ENCODE results near the gene CSF3R.
A peak's percentile ranks its signal among the peaks of the same experiment; 100 is the strongest.
"Not testable (repeated sequence)": the region's sequence is repeated elsewhere in the genome, so short reads cannot be mapped to it uniquely, and the experiment has no call there.

The CSF3R gene

DNA sequence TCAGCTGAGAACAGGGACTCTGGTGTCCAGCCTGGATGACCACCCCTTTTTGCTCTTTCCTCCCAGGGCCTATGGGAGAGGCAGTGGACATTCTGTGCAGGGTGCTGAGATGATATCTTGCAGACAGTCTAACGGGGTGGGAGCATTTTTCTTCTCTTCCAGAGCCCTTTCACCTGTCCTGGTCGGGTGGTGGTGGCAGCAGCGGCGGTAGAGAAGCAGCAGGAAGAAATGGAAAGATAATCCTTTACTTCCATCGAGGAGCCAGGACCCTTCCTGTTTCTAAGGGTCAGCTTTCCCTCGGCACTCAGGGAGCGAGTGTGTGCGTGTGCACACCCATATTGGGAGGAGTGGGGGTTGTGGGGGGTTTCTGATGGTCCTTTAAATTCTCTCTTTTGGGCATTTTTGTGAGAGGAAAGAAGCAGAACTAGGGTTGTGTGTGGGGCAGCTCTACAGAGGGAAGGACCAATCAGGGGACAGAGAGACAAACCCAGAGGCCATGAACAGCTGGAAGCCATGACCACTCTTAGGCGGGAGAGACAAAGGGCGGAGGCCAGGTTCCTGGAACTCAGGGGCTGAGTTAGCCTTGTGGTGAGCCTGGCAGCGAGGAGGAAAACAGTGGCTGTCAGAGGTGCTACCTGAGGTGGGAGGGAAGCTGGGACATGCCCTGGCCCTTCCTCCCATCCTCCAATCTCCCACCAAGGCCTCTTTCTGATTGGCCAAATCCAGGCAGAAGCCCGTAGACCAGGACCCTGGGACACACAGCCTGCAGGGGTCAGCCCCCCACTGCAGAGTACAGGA is 31.2 kb upstream of the CSF3R start:
- DNase-seq (ENCODE audit: low read depth) = no peak

DNA sequence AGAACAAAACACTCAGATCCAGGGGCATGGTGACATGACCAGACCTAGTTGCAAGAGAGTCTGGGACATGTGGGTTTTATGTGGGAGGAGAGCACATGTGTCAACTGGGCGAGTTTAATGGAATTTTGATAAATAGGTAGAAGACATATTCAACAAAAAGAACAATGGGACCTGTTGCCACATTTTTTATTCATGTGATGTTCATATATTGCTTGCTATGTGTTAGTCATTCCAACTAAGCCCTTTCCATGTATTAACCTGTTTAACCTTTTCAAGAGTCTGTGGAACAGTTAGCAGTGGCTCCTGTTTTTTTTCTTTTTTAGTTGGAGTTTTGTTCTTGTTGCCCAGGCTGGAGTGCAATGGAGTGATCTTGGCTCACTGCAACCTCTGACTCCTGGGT is 30.1 kb upstream of the CSF3R start:
- no peak for DNase-seq (ENCODE audit: low read depth)

DNA sequence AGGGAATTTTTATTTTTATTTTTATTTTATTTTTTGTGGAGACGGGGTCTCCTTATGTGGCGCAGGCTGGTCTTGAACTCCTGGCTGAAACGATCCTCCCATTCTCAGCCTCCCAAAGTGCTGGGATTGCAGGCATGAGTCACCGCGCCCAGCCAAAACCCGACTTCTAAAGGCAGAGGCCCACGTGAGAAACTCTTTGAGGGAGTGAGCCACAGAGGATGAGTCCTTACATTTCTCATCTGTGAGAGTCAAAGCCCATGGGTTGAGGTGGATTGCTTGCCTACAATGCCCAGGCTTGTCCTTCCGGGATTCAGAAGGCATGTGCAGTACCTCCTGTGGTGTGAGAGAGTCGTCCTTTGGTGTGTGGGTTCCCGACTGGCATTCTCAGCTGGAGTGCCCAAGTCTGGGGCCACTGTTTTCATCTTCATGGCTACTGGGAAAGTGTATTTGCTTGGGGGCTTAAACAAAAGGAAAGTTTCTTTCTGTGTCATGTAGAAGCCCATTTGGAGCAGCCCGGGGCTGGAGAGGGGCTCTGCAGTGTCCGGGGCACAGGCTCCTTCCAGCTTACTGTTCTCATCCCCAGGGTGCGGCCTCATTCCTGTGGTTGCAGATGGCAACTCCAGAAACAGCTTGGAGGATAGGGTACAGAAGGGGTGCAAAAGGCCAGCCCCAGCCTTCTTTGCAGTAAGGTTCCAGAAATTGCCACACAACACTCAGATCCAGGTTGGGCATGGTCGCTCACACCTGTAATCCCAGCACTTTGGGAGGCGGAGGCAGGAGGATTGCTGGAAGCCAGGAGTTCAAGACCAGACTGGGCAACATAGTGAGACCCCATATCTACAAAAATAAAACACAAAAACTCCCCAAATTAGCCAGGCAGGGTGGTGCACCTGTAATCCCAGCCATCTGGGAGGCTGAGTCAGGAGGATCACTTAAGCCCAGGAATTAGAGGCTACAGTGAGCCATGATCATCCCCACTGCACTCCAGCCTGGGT is 29.4 kb upstream of the CSF3R start:
- DNase-seq (ENCODE audit: low read depth) = peak; percentile 15

DNA sequence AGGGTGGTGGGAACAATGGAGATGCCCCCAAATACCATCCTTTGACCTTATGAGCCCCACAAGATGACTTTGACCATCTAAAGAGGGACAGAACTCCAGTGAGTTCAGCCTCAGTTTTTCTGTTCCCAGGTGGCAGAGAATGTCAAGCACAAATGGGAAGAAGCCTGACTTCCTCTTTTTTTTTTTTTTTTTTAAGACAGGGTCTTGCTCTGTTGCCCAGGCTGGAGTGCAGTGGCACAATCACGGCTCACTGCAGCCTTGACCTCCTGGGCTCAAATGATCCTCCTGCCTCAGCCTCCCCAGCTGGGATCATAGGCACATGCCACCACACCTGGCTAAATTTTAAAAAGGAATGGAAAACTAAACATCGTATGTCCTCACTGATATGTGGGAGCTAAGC is 28.5 kb upstream of the CSF3R start:
- not testable (repeated sequence) for DNase-seq (ENCODE audit: low read depth)

DNA sequence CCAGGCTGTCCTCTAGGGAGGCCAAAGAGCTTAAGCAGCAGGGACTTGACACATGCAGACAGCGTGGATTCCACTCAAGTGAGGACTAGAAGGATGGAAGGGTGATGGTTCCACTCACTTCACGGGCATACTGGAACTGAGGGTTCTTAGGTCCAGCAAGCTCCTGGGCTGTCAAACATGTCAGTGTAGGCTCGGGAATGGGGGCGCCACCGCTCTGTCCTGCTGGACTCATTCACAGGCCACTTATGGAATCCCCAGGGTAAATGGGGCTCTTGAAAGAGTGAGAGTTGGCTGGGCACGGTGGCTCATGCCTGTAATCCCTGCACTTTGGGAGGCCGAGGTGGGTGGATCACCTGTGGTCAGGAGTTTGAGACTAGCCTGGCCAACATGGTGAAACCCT is 27.7 kb upstream of the CSF3R start:
- no peak for DNase-seq (ENCODE audit: low read depth)

DNA sequence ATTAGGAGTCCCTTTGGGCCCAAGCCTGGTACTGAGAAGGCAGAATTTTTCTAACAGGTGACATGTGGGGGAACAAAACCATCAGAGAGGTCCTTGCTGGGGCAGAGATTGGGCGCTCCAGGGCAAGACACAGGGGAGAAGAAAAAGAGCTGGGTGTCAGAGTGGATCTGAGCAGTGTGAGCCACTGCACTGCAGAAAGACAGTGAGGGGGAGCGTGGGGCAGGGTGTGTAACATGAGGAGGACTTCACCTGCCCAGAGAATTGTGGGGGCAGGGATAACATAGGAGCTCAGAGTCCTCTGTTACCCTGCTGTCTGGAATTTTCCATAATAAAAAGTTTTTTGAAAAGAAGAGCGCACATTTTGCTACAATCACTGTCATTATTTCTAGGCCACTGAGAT is 25.5 kb upstream of the CSF3R start:
- no peak for DNase-seq (ENCODE audit: low read depth)

DNA sequence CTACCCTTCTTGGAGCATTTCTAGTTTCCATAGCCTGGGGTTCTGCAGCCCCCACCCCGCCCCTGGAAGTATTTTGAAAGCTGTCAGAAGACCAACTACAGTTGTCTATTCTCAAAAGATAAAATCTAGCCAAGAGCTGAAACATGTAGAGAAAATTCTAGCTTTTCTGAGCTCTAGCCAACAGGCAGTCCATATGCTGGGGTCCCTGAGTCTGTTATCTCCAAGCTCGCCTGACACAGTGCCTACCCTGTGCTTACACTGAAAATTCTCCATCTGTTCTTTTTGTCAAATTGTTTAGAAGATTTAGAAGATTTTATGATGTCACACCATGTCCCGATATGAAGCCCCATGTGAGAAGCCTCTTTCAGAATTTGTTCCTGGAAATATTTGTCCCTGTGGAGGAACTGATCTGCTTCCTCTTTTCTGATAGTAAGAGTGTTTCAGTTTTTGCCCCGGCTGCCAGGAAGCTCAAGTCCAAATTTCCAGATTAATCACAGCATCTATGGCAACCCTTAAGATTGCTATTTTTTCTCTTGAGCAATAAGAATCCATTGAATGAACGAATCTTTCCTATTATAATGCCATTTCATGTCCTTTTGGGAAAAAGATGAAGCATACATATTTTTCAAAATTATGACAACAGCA is 23.7 kb upstream of the CSF3R start:
- DNase-seq (ENCODE audit: low read depth) = no peak

DNA sequence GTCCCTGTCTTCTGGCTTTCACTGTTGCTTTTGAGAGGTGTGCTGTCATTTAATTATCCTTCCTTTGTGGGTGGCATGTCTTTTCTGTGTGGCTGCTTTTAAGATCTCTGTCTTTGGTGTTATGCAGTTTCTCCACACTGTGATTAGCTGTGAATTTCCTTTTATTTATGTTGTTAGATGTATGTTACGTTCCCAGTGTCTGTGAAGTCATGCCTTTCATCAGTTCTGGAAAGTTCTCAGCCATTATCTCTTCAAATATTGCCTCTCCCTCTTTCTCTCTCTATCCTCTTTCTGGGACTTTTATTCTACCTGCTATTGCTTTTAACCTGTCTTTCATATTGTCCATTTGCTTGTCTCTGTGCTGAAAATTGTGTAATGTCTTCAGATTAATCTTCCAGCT is 21.0 kb upstream of the CSF3R start:
- no peak for DNase-seq (ENCODE audit: low read depth)

DNA sequence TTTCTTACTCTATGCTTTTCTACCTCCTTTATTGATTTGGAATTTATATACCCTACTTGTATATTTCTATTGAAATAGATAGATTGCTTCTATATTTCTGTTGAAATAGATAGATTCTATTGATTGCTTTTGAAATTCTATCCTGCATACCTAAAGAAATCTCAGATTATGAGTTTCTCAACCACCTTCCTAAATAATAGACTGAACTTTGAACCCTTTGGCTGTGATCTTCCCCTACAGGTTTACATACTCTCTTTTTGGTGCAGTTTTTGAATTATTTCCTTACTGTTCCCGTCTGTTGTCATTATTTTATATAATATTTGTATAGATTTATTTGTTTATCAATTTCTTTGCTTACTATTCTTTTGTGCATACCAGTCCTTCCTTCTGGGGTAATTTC is 20.4 kb upstream of the CSF3R start:
- DNase-seq (ENCODE audit: low read depth) = no peak

DNA sequence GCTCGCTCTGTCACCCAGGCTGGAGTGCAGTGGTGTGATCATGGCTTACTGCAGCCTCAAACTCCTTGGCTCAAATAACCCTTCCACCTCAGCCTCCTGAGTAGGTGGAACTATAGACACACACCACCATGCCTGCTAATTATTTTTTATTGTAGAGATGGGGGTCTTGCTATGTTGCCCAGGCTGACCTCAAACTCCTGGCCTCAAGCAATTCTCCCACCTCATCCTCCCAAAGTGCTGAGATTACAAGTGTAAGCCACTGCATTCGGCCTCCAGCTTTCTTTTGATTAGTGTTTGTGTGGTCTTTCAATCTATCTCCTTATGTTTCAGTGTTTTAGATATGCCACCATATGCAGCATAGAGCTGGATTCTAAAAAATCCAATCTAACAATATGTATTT is 19.9 kb upstream of the CSF3R start:
- no peak for DNase-seq (ENCODE audit: low read depth)

DNA sequence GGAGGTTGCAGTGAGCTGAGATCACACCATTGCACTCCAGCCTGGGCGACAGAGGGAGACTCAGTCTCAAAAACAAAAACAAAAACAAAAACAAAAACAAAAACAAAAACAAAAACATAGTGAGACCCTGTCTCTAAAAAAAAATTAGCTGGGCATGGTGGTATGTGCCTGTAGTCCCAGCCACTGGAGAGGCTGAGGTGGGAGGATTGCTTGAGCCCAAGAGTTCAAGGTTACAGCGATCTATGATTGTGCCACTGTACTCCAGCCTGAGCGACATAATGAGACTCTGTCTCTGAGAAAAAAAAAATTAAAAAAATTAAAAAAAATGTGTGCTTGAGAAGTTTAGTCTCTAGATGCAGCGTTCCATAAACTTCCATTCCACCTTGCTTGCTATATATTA is 19.2 kb upstream of the CSF3R start:
- DNase-seq (ENCODE audit: low read depth) = not testable (repeated sequence)

DNA sequence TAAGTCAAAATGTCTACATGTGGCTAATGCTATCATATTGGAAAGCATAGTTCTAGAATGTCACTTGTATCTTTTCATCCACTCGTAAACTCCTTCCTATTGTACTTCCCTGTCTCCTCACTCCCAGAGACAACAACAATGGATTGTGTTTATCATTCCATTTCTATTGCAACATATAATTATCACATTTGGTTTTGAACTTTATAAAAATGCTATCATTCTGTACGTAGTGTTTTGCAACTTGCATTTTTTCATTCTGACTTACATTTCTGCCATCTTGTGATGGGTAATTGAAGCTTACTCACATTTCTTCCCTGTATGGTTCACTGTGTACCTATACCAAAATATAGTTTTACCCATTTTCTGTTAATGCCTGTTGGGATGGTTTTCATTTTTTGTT is 14.5 kb upstream of the CSF3R start:
- DNase-seq (ENCODE audit: low read depth) = peak; percentile 45

DNA sequence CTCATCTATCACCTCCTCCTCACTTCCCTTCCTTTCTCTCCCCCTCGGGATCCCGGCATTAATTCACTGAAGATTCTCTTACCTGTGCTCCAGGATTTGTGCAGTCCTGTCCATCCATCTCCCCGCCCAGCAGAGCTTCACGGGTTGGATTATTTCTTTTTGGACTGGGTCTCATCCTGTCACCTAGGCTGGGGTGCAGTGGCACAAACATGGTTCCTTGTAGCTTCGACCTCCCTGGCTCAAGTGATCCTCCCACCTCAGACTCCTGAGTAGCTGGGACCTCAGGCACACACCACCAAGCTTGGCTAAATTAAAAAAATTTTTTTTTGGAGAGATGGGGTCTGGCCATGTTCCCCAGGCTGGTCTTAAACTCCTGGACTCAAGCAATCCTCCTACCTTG is 12.3 kb upstream of the CSF3R start:
- DNase-seq (ENCODE audit: low read depth) = no peak

DNA sequence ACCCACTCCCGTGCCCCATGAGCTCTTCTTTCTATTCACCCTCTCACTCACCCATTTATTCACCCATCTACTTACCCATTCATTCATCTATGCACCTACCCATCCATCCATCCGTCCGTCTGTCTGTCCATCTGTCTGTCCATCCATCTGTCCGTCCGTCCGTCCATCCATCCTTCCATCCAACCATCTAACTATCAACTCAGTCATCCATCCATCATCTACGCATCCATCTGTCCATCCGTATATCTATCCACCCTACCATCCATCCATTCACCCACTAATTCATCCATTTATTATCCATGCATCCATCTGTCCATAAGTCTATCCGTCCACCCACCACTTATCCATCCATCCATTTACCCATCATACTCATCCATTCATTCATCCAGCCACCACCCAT is 10.8 kb upstream of the CSF3R start:
- DNase-seq (ENCODE audit: low read depth) = no peak

DNA sequence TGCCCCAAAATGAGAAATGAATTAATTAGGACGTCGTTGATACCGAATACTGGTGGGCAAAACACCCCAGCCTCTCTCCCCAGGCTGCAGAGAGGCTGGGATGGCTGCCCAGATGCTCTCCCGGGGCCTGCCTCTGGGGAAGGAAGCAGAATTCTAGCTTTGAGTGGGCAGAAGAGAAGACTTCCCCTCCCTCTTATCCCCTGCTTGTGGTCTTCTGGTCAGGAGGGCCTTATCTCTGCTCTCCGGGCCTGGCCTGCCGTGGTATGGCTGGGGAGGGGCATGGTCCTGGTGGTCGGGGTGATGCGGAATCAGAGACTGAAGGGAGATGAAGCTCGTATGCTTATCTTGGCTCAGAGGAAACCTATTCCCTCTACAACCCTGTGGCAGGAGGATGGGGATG is 9.8 kb upstream of the CSF3R start:
- no peak for DNase-seq (ENCODE audit: low read depth)

DNA sequence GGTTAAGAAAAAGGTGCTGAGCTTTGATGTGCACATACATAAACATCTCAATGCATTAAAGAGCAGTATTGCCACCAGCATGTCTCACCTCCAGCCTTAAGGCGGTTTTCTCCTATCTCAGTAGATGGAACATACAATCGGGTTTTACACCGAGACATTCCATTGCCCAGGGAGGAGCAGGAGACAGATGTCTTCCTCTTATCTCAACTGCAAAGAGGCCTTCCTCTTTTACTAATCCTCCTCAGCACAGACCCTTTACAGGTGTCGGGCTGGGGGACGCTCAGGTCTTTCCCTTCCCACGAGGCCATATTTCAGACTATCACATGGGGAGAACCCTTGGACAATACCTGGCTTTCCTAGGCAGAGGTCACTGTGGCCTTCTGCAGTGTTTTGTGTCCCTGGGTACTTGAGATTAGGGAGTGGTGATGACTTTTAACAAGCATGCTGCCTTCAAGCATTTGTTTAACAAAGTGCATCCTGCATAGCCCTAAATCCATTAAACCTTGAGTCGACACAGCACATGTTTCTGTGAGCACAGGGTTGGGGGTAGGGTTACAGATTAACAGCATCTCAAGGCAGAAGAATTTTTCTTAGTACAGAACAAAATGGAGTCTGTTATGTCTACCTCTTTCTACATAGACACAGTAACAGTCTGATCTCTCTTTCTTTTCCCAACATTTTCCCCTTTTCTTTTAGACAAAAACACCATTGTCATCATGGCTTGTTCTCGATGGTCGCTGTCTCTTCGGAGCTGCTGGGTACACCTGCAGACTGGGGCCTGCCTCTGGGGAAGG is 6.7 kb upstream of the CSF3R start:
- not testable (repeated sequence) for DNase-seq (ENCODE audit: low read depth)

DNA sequence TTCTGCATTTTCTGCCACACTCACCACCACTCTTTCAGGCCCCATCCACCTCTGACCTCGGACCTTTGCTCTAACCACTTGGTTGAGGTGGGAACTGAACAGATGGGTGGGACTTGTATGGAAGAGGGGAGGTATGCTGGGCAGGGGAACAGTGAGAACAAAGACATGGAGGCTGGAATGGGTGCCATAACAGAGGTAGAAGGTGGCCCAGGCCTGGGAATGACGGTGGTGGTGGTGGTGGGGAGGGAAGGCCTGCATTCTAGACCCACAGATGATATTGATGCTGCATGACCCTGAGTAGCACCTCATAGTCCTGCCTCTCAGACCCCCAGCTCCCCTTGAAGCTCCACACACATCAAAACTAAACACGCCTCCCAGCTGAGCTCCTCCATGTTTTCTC is 5.2 kb upstream of the CSF3R start:
- DNase-seq (ENCODE audit: low read depth) = no peak

DNA sequence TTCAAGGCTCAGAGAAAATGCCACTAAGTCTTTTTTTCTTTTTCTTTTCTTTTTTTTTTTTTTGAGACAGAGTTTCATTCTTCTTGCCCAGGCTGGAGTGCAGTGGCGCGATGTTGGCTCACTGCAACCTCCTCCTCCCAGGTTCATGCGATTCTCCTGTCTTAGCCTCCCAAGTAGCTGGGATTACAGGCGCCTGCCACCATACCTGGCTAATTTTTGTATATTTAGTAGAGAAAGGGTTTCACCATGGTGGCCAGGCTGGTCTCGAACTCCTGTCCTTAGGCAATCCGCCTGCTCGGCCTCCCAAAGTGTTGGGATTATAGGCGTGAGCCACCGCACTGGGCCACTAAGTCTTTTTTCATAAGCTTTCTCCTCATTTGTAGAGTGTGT is 4.6 kb upstream of the CSF3R start:
- DNase-seq (ENCODE audit: low read depth) = not testable (repeated sequence)

DNA sequence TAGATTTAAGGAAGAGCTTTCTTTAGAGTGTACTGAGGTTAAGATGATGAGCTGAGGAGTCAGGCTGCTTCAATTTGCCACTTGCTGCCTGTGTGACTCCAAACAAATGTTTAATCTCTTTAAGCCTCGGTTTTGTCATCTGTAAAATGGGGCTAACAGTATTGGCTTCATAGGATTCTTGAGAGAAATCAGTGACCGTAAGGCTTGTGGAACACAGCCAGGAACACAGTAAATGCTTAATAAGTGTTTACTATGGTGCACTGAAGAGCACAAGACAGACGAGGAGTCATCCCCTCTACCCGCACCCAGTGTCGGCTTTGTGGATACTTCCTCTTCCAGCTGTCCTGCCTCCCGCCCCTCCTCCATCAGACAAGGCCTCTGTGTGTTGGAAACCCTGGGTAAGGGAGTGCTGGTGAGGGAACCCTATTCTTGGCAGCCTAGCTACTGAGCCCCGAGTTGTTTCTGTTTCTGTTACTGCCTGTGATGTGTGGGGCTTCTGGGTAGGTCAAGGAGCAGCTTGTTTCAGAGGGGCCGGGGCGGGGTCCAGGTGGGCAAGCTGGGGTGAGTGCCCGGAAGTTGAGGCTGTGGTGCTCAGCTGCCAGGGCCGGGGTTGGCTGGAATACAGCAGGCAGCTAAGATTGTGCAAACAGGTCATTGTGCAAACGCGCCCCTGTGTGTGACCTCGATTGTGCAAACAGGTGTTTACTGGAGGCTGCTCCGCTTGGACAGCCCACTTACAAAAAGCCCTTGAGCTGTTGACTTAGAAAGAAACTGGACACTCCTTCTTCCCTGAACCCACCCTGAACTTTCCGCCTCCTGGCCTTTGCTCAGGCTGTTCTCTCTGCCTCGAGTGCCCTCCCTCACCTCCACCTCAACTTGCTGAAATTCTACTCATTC is 4.0 kb upstream of the CSF3R start:
- peak; percentile 85 for DNase-seq (ENCODE audit: low read depth)

DNA sequence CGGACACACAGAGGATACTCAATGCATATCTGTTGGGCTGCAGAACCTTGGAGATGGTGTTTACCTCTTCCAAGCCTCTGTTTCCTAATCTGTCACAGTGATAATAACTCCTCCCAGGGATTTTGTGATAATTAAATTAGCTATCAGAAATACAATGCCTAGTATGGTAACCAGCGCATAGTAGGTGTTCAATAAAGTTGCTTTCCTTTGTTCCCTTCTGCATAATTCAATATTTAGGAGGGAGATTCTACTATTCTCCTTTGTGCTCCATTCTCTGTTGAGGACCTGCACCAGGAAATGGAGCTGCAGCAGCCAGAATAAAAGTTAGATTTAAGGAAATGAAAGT is 3.4 kb upstream of the CSF3R start:
- no peak for DNase-seq (ENCODE audit: low read depth)

DNA sequence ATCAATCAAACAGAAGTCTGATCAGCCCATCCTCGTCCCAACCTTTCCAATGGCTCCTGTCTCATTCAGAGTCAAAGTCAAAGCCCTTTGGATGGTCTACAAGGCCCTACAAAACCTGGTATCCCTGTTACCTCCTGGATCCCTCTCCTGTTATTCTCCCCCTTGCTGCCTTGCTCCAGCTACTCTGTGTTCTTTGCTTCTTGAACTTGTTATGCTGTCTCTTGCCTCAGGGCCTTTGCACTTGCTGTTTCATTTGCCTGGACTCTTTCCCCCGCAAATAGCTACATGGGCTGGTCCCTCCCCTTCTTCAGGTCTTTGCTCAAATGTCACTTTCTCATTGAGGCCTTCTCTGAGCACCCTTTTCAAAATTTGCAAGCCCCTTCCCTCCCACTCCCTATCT is 1.4 kb upstream of the CSF3R start:
- no peak for DNase-seq (ENCODE audit: low read depth)

Measured in amniotic epithelial cell (primary cell).